ENCODE results near the gene RSPH1. TPM values are rescaled to one million over a fixed set of nuclear protein-coding genes. Genes with fewer than 3 reads are reported as not detected.

Gene RSPH1
- total RNA-seq, 2 experiments from 2014 or later = 0.34 to 0.38 TPM

DNA sequence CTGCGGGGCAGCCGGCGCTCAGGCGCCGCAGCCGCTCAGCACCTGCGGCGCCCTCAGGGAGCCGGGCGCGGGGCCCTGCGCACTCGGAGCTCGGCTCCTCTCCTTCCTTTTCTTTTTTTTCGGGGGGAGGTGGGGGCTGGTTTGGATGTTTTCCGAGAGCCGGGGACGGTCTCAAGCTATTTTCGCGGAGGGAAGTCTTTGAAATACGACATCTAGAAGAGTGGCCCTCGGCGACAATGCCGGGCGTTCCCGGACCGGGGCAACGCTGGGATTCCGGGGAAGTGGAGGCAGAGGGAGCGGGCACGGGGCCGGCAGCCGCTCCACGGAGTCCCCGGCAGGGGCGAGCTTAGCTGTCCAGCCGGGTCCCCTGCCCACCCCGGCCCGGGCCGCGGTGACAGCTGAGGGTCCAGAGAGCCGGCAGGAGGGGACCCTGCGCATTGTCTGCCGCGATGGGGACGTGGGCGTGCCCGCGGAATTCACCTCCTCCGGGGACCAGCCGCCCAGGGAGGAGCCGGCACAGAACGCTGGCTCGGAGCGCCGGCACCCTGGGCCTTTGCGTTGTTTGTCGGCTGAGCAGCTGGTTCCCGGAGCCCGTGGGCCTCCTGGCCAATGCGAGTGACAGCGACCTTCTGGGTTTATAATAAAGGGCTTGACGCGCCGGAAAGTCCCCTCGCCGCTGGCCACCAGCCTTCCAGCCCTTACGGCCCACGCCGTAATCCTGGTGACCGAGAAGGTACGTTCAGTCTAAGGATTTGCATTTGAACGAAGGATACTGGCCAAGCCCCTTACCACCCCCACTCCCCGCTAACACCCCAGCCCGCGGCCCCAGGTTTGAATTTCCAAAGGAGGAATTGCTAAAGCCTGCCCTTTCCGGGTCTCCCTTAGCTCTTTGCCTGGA lies 18.2 kb upstream of the RSPH1 start:
- H3K9me3 Mint-ChIP-seq = no peaks in the 10 kb centered on the region
- no peaks in the 10 kb centered on the region for H3K27me3 Mint-ChIP-seq
- H3K36me3 Mint-ChIP-seq (ENCODE audit: low read depth) = peaks cover 41% of the 10 kb centered on the region
- intact Hi-C loops (cut with DNase I, micrococcal nuclease) = loop anchor here in 1 of 2 experiments (1.0 to 10.0 kb wide), 2 partner anchors 50 to 179 kb away; no protein-coding TSS in a partner anchor
- TF ChIP-seq, protein P1, sequence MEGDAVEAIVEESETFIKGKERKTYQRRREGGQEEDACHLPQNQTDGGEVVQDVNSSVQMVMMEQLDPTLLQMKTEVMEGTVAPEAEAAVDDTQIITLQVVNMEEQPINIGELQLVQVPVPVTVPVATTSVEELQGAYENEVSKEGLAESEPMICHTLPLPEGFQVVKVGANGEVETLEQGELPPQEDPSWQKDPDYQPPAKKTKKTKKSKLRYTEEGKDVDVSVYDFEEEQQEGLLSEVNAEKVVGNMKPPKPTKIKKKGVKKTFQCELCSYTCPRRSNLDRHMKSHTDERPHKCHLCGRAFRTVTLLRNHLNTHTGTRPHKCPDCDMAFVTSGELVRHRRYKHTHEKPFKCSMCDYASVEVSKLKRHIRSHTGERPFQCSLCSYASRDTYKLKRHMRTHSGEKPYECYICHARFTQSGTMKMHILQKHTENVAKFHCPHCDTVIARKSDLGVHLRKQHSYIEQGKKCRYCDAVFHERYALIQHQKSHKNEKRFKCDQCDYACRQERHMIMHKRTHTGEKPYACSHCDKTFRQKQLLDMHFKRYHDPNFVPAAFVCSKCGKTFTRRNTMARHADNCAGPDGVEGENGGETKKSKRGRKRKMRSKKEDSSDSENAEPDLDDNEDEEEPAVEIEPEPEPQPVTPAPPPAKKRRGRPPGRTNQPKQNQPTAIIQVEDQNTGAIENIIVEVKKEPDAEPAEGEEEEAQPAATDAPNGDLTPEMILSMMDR (IDR thresholded peaks at IDR 0.05) = no peak
- DNase-seq (peak; percentile 36 to 81 (median 53)), ATAC-seq (ENCODE audit: poor library complexity) (peak; percentile 84)
- ChIA-PET CTCF (interaction anchor here (0.8 kb wide), 1 partner anchor 13 kb away, joined by 3 read pairs; no protein-coding TSS in a partner anchor), POLR2A (interaction anchor here (0.6 to 3.4 kb wide), 16 partner anchors 13 to 848 kb away, joined by 3 to 50 read pairs (median 3); partner anchors contain the start of genes RSPH1 and UBASH3A)
- H3K4me1 ChIP-seq (ENCODE audit: insufficient read depth, low read length) = peaks cover 28% of the 10 kb centered on the region
- H3K27ac ChIP-seq (ENCODE audit: low read depth in 1 of 2, low read length in 2 of 2) = peak overlapping the region; percentile 48 to 65
- H3K36me3 ChIP-seq (ENCODE audit: insufficient read depth, low read length) = peaks cover 21% of the 10 kb centered on the region
- peak overlapping the region; percentile 82 for H3K4me3 ChIP-seq (ENCODE audit: low read length)
- H3K27me3 ChIP-seq (ENCODE audit: control insufficient read depth in 1 of 2, insufficient read depth in 2 of 2, low read length in 2 of 2) = no peaks in the 10 kb centered on the region
- H3K4me1 Mint-ChIP-seq (ENCODE audit: low read depth) = peaks cover 31% of the 10 kb centered on the region
- no peaks in the 10 kb centered on the region for H3K9me3 ChIP-seq (ENCODE audit: control insufficient read depth in 1 of 2, insufficient read depth in 1 of 2, low read length in 2 of 2)
- H3K27ac Mint-ChIP-seq = peak overlapping the region; percentile 76
- peak overlapping the region; percentile 88 for H3K4me3 Mint-ChIP-seq

DNA sequence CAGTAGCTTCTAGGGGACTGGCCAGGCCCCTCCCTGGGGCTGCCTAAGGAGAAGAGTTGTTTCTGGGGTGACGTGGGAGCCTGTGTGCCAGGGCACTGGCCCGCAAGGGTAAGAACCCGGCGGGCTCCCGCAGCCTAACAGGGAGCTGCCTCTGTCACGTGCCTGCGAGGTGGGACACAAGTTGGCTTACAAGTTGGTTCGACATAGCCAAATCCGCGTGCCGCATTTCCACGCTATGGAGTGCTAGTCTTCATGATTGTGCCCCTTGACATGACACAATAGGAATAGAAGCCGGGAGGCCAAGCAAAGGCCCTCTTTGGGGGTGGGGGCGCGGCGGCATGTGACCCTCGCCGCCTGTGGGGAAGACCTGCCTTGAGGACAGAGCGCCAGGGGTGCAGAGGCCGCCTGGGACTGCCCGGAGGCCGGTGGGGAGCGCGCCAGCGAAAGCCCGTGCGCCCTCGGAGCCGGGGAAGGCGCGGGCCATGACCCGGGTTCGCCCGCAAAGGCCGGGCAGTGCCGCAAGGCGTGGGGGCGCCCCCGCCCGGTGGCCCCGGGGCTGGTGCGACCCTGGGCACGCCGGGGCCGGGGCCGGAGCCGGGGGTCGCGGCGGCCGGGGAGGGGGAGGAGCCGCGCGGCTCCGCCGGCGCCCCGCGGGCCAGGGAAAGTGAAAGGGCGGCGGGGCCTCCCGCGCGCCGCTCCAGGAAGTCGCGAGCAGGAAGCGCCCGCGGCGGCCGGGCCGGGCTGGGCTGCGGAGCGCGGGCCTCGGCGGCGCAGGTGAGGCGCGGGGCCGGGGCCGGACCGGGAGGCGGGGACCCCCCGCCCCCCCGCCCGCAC lies 17.3 kb upstream of the RSPH1 start, which contains the start of gene SLC37A1:
Gene SLC37A1 (plus strand): TSS at position 702 of the 834 bp plus-strand sequence. CDS start 4,603 bp downstream, outside the sequence.
- Mint-ChIP-seq H3K36me3 (ENCODE audit: low read depth) (peaks cover 33% of the 10 kb centered on the region), H3K27me3 (no peaks in the 10 kb centered on the region), H3K4me1 (ENCODE audit: low read depth) (peaks cover 31% of the 10 kb centered on the region), H3K27ac (peak within 1 kb of the TSS; percentile 85), H3K9me3 (no peaks in the 10 kb centered on the region), H3K4me3 (peak within 1 kb of the TSS; percentile 93)
- POLR2A ChIA-PET = interaction anchor here (0.6 to 3.4 kb wide), 12 partner anchors 14 to 270 kb away, joined by 3 to 50 read pairs (median 3); partner anchors contain the start of genes RSPH1 and UBASH3A
- peak in 11 of 14 experiments; percentile 22 to 76 (median 39) for DNase-seq
- Histone ChIP-seq H3K9me3 (ENCODE audit: control insufficient read depth in 1 of 2, insufficient read depth in 1 of 2, low read length in 2 of 2) (no peaks in the 10 kb centered on the region), H3K27me3 (ENCODE audit: control insufficient read depth in 1 of 2, insufficient read depth in 2 of 2, low read length in 2 of 2) (no peaks in the 10 kb centered on the region), H3K27ac (ENCODE audit: low read depth in 1 of 2, low read length in 2 of 2) (peak within 1 kb of the TSS; percentile 48 to 65), H3K4me1 (ENCODE audit: insufficient read depth, low read length) (peaks cover 28% of the 10 kb centered on the region), H3K4me3 (ENCODE audit: low read length) (peak within 1 kb of the TSS; percentile 82), H3K36me3 (ENCODE audit: insufficient read depth, low read length) (peaks cover 13% of the 10 kb centered on the region)
- intact Hi-C loops (cut with DNase I, micrococcal nuclease) = loop anchor here in 1 of 2 experiments (10.0 kb wide), 1 partner anchor 179 kb away; no protein-coding TSS in a partner anchor
- ATAC-seq (ENCODE audit: poor library complexity) = peak; percentile 62
- TF ChIP-seq, protein P1 (IDR thresholded peaks at IDR 0.05) = no peak
- CTCF ChIA-PET = no interaction called here

Data from CD4-positive, alpha-beta T cell (primary cell).